ENCODE results near the gene INPP5B.
"Not testable (repeated sequence)": the region's sequence is repeated elsewhere in the genome, so short reads cannot be mapped to it uniquely, and the experiment has no call there.

DNA sequence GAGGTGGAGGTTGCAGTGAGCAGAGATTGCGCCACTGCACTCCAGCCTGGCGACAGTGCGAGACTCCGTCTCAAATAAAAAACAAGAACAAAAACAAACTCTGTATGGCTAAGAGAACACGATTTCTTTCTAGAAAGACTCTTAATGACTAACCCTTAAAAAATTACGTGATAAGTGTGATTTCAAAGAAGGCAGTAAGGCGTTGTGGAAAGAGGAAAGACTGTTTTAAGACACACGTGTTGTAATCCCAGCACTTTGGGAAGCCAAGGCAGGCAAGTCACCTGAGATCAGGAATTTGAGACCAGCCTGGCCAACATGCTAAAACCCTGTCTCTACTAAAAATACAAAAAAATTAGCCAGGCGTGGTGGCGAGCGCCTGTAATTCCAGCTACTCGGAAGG lies 17.3 kb upstream of the INPP5B start:
- TF ChIP-seq POLR2AphosphoS5 (IDR thresholded peaks at IDR 0.05; ENCODE audit: low read depth); EZH2phosphoT487 (IDR thresholded peaks at IDR 0.05; ENCODE audit: unreplicated experiment); EZH2 (IDR thresholded peaks at IDR 0.05; ENCODE audit: low read depth, unreplicated experiment); CREB1 (CRISPR knock-in tag; IDR thresholded peaks at IDR 0.05; ENCODE audit: low read depth); JUNB (IDR thresholded peaks at IDR 0.05; ENCODE audit: unreplicated experiment); ZNF114 (CRISPR knock-in tag; IDR thresholded peaks at IDR 0.05); ZNF331 (CRISPR knock-in tag; IDR thresholded peaks at IDR 0.05; ENCODE audit: low read depth); NANOG (IDR thresholded peaks at IDR 0.05; ENCODE audit: borderline replicate concordance); ETS1 (IDR thresholded peaks at IDR 0.05): not testable (repeated sequence)
- TF ChIP-seq, protein P1, sequence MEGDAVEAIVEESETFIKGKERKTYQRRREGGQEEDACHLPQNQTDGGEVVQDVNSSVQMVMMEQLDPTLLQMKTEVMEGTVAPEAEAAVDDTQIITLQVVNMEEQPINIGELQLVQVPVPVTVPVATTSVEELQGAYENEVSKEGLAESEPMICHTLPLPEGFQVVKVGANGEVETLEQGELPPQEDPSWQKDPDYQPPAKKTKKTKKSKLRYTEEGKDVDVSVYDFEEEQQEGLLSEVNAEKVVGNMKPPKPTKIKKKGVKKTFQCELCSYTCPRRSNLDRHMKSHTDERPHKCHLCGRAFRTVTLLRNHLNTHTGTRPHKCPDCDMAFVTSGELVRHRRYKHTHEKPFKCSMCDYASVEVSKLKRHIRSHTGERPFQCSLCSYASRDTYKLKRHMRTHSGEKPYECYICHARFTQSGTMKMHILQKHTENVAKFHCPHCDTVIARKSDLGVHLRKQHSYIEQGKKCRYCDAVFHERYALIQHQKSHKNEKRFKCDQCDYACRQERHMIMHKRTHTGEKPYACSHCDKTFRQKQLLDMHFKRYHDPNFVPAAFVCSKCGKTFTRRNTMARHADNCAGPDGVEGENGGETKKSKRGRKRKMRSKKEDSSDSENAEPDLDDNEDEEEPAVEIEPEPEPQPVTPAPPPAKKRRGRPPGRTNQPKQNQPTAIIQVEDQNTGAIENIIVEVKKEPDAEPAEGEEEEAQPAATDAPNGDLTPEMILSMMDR (conservative IDR thresholded peaks at IDR 0.05; ENCODE audit: low read depth in 2 of 2), result not testable (repeated sequence)
- TF ChIP-seq, protein P2, sequence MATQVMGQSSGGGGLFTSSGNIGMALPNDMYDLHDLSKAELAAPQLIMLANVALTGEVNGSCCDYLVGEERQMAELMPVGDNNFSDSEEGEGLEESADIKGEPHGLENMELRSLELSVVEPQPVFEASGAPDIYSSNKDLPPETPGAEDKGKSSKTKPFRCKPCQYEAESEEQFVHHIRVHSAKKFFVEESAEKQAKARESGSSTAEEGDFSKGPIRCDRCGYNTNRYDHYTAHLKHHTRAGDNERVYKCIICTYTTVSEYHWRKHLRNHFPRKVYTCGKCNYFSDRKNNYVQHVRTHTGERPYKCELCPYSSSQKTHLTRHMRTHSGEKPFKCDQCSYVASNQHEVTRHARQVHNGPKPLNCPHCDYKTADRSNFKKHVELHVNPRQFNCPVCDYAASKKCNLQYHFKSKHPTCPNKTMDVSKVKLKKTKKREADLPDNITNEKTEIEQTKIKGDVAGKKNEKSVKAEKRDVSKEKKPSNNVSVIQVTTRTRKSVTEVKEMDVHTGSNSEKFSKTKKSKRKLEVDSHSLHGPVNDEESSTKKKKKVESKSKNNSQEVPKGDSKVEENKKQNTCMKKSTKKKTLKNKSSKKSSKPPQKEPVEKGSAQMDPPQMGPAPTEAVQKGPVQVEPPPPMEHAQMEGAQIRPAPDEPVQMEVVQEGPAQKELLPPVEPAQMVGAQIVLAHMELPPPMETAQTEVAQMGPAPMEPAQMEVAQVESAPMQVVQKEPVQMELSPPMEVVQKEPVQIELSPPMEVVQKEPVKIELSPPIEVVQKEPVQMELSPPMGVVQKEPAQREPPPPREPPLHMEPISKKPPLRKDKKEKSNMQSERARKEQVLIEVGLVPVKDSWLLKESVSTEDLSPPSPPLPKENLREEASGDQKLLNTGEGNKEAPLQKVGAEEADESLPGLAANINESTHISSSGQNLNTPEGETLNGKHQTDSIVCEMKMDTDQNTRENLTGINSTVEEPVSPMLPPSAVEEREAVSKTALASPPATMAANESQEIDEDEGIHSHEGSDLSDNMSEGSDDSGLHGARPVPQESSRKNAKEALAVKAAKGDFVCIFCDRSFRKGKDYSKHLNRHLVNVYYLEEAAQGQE (IDR thresholded peaks at IDR 0.05; ENCODE audit: unreplicated experiment), result not testable (repeated sequence)
